Mesenchymal stem cell (in vitro differentiated cells and primary cell): ENCODE results near the gene FOXL3.
A peak's percentile ranks its signal among the peaks of the same experiment; 100 is the strongest.

ENCODE experiments used
- DNase-seq: peaks from one replicate; pipeline ENCODE4 v3.0.0-alpha.2; 2013
- H2AFZ ChIP-seq: one replicate; pipeline ENCODE4 v1.6.1; 2013; ENCODE audit warnings: low read depth, mild to moderate bottlenecking, control low read depth, inconsistent platforms, low read length, moderate library complexity
- H2AK5ac ChIP-seq: 2 replicates; pipeline ENCODE4 v1.6.1; 2013; ENCODE audit warnings: low read length, moderate library complexity, mild to moderate bottlenecking, inconsistent platforms; ENCODE audit not compliant: severe bottlenecking
- H2BK120ac ChIP-seq: one replicate; pipeline ENCODE4 v1.6.1; 2013; ENCODE audit warnings: low read depth, mild to moderate bottlenecking, inconsistent platforms, low read length, moderate library complexity
- H2BK12ac ChIP-seq, 2 experiments: one replicate each; pipeline ENCODE4 v1.6.1; 2013; ENCODE audit warnings: inconsistent platforms in 2 of 2, low read length in 2 of 2, mild to moderate bottlenecking in 2 of 2, moderate library complexity in 2 of 2, control low read depth in 1 of 2
- H2BK15ac ChIP-seq: one replicate; pipeline ENCODE4 v1.6.1; 2013; ENCODE audit warnings: mild to moderate bottlenecking, low read depth, inconsistent platforms; ENCODE audit not compliant: poor library complexity, severe bottlenecking
- H2BK5ac ChIP-seq: 2 replicates; pipeline ENCODE4 v1.6.1; 2013; ENCODE audit warnings: low read depth, mild to moderate bottlenecking, low read length, control low read depth, inconsistent platforms; ENCODE audit not compliant: poor library complexity, severe bottlenecking
- H3K14ac ChIP-seq, 2 experiments: one replicate each; pipeline ENCODE4 v1.6.1; 2013; ENCODE audit warnings: inconsistent platforms in 2 of 2, low read length in 2 of 2, control low read depth in 1 of 2, mild to moderate bottlenecking in 1 of 2, moderate library complexity in 1 of 2
- H3K18ac ChIP-seq, 2 experiments: one replicate each; pipeline ENCODE4 v1.6.1; 2013; ENCODE audit warnings: inconsistent platforms in 2 of 2, low read length in 2 of 2, control low read depth in 1 of 2, low read depth in 1 of 2, mild to moderate bottlenecking in 1 of 2
- H3K23ac ChIP-seq, 2 experiments: one replicate each; pipeline ENCODE4 v1.6.1; 2013; ENCODE audit warnings: inconsistent platforms in 2 of 2, low read length in 2 of 2, mild to moderate bottlenecking in 2 of 2, moderate library complexity in 2 of 2, control low read depth in 1 of 2
- H3K27ac ChIP-seq: 2 replicates; pipeline ENCODE4 v1.5.1; 2013; ENCODE audit warnings: mild to moderate bottlenecking, moderate library complexity, low read length, control low read depth, inconsistent platforms; ENCODE audit not compliant: poor library complexity, severe bottlenecking
- H3K27me3 ChIP-seq, 2 experiments: 2 replicates each; pipeline versions ENCODE4 v1.6.1 to v1.7.0; 2013; ENCODE audit warnings: low read length in 2 of 2, mild to moderate bottlenecking in 2 of 2, moderate library complexity in 2 of 2, control low read depth in 1 of 2, inconsistent platforms in 1 of 2; ENCODE audit not compliant: control insufficient read depth in 1 of 2, insufficient read depth in 1 of 2
- H3K36me3 ChIP-seq, 2 experiments: 2 replicates each; pipeline versions ENCODE4 v1.6.1 to v1.7.0; 2013; ENCODE audit warnings: low read length in 2 of 2, control low read depth in 1 of 2, inconsistent platforms in 1 of 2, low read depth in 1 of 2, mild to moderate bottlenecking in 1 of 2; ENCODE audit not compliant: insufficient read depth in 2 of 2, control insufficient read depth in 1 of 2
- H3K4ac ChIP-seq, 2 experiments: one replicate each; pipeline ENCODE4 v1.6.1; 2013; ENCODE audit warnings: inconsistent platforms in 2 of 2, low read length in 2 of 2, mild to moderate bottlenecking in 2 of 2, moderate library complexity in 2 of 2, control low read depth in 1 of 2, low read depth in 1 of 2
- H3K4me1 ChIP-seq: 2 replicates; pipeline ENCODE4 v1.6.1; 2013; ENCODE audit warnings: low read depth, low read length, control low read depth; ENCODE audit not compliant: control insufficient read depth, insufficient read depth
- H3K4me2 ChIP-seq: 2 replicates; pipeline ENCODE4 v1.6.1; 2013; ENCODE audit warnings: low read length, mild to moderate bottlenecking, inconsistent platforms; ENCODE audit not compliant: poor library complexity, severe bottlenecking
- H3K4me3 ChIP-seq, 2 experiments: 2 replicates each; pipeline versions ENCODE4 v1.5.1 to v1.7.0; 2013; ENCODE audit warnings: low read length in 2 of 2, mild to moderate bottlenecking in 2 of 2, control low read depth in 1 of 2, low read depth in 1 of 2; ENCODE audit not compliant: insufficient read depth in 1 of 2
- H3K79me1 ChIP-seq: replicated peaks from 2 replicates; pipeline ENCODE4 v1.6.1; 2013; ENCODE audit warnings: mild to moderate bottlenecking, control low read depth, low read length, inconsistent platforms; ENCODE audit not compliant: poor library complexity, severe bottlenecking
- H3K9ac ChIP-seq: 2 replicates; pipeline ENCODE4 v1.7.0; 2013; ENCODE audit warnings: mild to moderate bottlenecking, low read length, moderate library complexity
- H3K9me3 ChIP-seq: 2 replicates; pipeline ENCODE4 v1.7.0; 2013; ENCODE audit warnings: mild to moderate bottlenecking, low read length; ENCODE audit not compliant: control insufficient read depth
- H4K8ac ChIP-seq: one replicate; pipeline ENCODE4 v1.6.1; 2013; ENCODE audit warnings: inconsistent platforms, mild to moderate bottlenecking, low read length, moderate library complexity
- H4K91ac ChIP-seq: one replicate; pipeline ENCODE4 v1.6.1; 2013; ENCODE audit warnings: mild to moderate bottlenecking, low read length, inconsistent platforms
- WGBS: methylation state at CpG from one replicate; pipeline ENCODE4 v1.1.7; 2013; ENCODE audit warnings: mixed read lengths; 5-methylcytosine and 5-hydroxymethylcytosine counted together

FOXL3 gene

DNA sequence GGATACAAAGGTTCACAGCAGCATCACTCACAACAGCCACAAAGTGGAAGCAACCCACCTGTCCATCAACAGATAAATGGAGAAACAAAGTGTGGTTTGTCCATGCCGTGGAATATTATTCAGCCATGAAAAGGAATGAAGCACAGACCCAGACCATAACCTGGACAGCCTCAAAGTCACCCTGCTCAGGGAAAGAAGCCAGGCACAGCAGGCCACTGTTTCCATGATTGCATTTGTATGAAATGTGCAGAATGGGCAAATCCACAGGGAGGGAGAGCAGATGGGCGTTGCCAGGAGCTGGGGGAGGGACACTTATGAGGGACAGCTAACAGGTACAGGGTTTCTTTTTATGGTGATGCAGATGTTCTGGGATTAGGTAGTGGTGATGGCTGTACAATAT lies 30.3 kb downstream of the FOXL3 start:
- H2BK5ac ChIP-seq: no peak overlapping the region
- H3K4me2 ChIP-seq: no peak overlapping the region
- peaks cover 10% of the 10 kb centered on the region for H3K4me1 ChIP-seq
- H3K36me3 ChIP-seq: peaks cover 0 to 4% of the 10 kb centered on the region in 2 experiments
- no peak for DNase-seq
- H3K27me3 ChIP-seq: peaks cover 36 to 80% of the 10 kb centered on the region in 2 experiments
- no peak overlapping the region for H3K14ac ChIP-seq
- no peak overlapping the region for H2AK5ac ChIP-seq
- H3K18ac ChIP-seq: no peak overlapping the region
- no peak overlapping the region for H2BK15ac ChIP-seq
- no peak overlapping the region for H4K8ac ChIP-seq
- no peak overlapping the region for H2BK120ac ChIP-seq
- H3K9ac ChIP-seq: no peak overlapping the region
- H3K4ac ChIP-seq: no peak overlapping the region
- H3K4me3 ChIP-seq: no peak overlapping the region
- H3K27ac ChIP-seq: no peak overlapping the region
- H3K9me3 ChIP-seq: peaks cover 18% of the 10 kb centered on the region
- 90% methylated on average over 2 of the region's 2 CpGs for WGBS
- H2BK12ac ChIP-seq: no peak overlapping the region
- H2AFZ ChIP-seq: no peak overlapping the region
- no peak overlapping the region for H3K23ac ChIP-seq
- no peaks in the 10 kb centered on the region for H3K79me1 ChIP-seq
- no peak overlapping the region for H4K91ac ChIP-seq

DNA sequence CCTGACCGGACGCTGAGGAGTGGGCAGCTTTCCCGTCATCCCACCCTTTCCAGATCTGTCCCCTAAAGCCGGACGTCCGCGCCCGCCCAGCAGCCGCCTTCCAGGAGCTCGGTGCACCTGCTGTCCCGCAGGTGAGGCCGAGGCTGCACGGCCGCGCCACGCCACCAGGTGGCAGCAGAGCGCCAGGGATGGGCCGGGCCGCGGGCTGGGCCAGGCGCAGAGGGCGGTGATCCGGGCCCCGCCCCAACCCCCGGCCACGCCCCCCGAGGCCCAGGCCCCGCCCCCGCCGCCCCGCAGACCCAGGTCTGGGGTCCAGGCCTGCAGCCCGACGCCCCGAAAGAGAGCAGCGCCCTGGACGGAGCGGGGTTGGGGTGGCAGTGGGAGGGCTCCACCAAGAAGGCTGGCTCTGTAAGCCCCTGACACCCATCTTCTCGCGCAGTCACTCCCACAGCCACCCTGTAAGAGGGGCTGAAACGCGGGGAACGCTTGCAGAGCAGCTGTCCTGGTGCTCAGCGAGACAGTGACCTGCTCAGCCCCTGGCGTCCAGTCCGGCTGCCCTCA lies 32.2 kb downstream of the FOXL3 start:
- H2AFZ ChIP-seq: no peak overlapping the region
- H3K4ac ChIP-seq: no peak overlapping the region
- no peak overlapping the region for H2BK5ac ChIP-seq
- H2BK12ac ChIP-seq: no peak overlapping the region
- H3K79me1 ChIP-seq: no peaks in the 10 kb centered on the region
- no peak overlapping the region for H3K27ac ChIP-seq
- no peak overlapping the region for H3K4me3 ChIP-seq
- H4K8ac ChIP-seq: no peak overlapping the region
- peaks cover 8% of the 10 kb centered on the region for H3K9me3 ChIP-seq
- H3K4me2 ChIP-seq: no peak overlapping the region
- peak overlapping the region; percentile 4 for H2AK5ac ChIP-seq
- H3K4me1 ChIP-seq: peaks cover 20% of the 10 kb centered on the region
- H3K9ac ChIP-seq: no peak overlapping the region
- peak; percentile 28 for DNase-seq
- H3K27me3 ChIP-seq: peaks cover 30 to 88% of the 10 kb centered on the region in 2 experiments
- H3K14ac ChIP-seq: no peak overlapping the region
- H2BK15ac ChIP-seq: no peak overlapping the region
- WGBS: 14% methylated on average over 38 of the region's 45 CpGs
- no peak overlapping the region for H3K18ac ChIP-seq
- H4K91ac ChIP-seq: no peak overlapping the region
- no peak overlapping the region for H2BK120ac ChIP-seq
- H3K36me3 ChIP-seq: peaks cover 0 to 4% of the 10 kb centered on the region in 2 experiments
- no peak overlapping the region for H3K23ac ChIP-seq

DNA sequence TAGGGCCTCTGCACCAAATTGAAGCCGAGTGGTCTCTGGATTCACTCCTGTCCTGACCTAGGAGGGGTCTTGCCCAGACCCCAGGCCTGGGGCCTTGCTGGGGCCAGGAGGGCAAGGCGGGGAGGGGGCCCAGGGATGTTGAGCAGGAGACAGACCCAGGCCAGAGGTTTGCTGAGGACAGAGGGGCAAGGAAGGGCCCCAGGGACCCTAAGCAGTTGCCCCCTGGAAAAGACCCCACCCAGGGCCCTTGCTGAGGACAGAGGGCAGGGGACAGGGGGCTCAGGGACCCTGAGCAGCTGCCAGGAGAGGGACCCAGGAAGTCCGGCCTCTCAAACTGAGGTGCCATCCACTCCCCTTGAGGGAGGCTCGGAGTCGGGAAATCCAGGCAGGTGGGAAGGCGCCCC lies 32.7 kb downstream of the FOXL3 start:
- peaks cover 0 to 4% of the 10 kb centered on the region in 2 experiments for H3K36me3 ChIP-seq
- H3K18ac ChIP-seq: no peak overlapping the region
- peaks cover 7% of the 10 kb centered on the region for H3K9me3 ChIP-seq
- H4K8ac ChIP-seq: no peak overlapping the region
- H3K79me1 ChIP-seq: no peaks in the 10 kb centered on the region
- H2AFZ ChIP-seq: no peak overlapping the region
- no peak for DNase-seq
- H2BK5ac ChIP-seq: no peak overlapping the region
- no peak overlapping the region for H2BK12ac ChIP-seq
- H3K9ac ChIP-seq: no peak overlapping the region
- no peak overlapping the region for H3K27ac ChIP-seq
- H3K27me3 ChIP-seq: peaks cover 26 to 88% of the 10 kb centered on the region in 2 experiments
- H3K23ac ChIP-seq: no peak overlapping the region
- no peak overlapping the region for H3K4me2 ChIP-seq
- no peak overlapping the region for H2BK15ac ChIP-seq
- no peak overlapping the region for H3K4ac ChIP-seq
- peak overlapping the region; percentile 4 for H2AK5ac ChIP-seq
- H2BK120ac ChIP-seq: no peak overlapping the region
- peaks cover 25% of the 10 kb centered on the region for H3K4me1 ChIP-seq
- H3K4me3 ChIP-seq: no peak overlapping the region
- no peak overlapping the region for H4K91ac ChIP-seq
- WGBS: 84% methylated on average over 6 of the region's 6 CpGs
- no peak overlapping the region for H3K14ac ChIP-seq

- H3K9me3 ChIP-seq: peaks cover 7% of the 10 kb centered on the region
- H2AK5ac ChIP-seq: no peak overlapping the region
- no peak overlapping the region for H3K4me2 ChIP-seq
- H2BK12ac ChIP-seq: no peak overlapping the region
- H2AFZ ChIP-seq: no peak overlapping the region
- H3K14ac ChIP-seq: no peak overlapping the region
- H3K4ac ChIP-seq: no peak overlapping the region
- H3K27me3 ChIP-seq: peaks cover 19 to 88% of the 10 kb centered on the region in 2 experiments
- no peak overlapping the region for H4K8ac ChIP-seq
- H3K27ac ChIP-seq: no peak overlapping the region
- H3K36me3 ChIP-seq: no peaks in the 10 kb centered on the region
- H3K23ac ChIP-seq: no peak overlapping the region
- H4K91ac ChIP-seq: no peak overlapping the region
- H3K79me1 ChIP-seq: no peaks in the 10 kb centered on the region
- H2BK15ac ChIP-seq: no peak overlapping the region
- no peak overlapping the region for H3K4me3 ChIP-seq
- no peak overlapping the region for H2BK120ac ChIP-seq
- no peak overlapping the region for H3K9ac ChIP-seq
- 78% methylated on average over 10 of the region's 10 CpGs for WGBS
- H3K4me1 ChIP-seq: peaks cover 28% of the 10 kb centered on the region
- no peak overlapping the region for H2BK5ac ChIP-seq
- H3K18ac ChIP-seq: no peak overlapping the region
- no peak for DNase-seq
Measured at GRCh38 chr7:323410-323809, 33.4 kb downstream of the FOXL3 start.
